Left lung (tissue), 10 donors: ENCODE measurements around the gene SLC4A9. TPM values are rescaled to one million over a fixed set of nuclear protein-coding genes. Genes with fewer than 3 reads are reported as not detected.

Experiments used
- ATAC-seq: fragments of 200-7000 bp; cut with Tn5 transposase; one replicate; pipeline ENCODE4 v1.9.1; 2020; ENCODE audit warnings: moderate library complexity
- DNase-seq, 4 donors: peaks; one replicate each; pipeline ENCODE4 v3.0.0-alpha.2; 2013 to 2020
- H3K27ac ChIP-seq, 2 donors: fragments of 200-600 bp; sonication (generic) in 1 of 2; one replicate each; pipeline versions ENCODE4 v1.5.0 to v1.8.0; 2020 to 2021
- H3K27me3 ChIP-seq, 2 donors: fragments of 200-600 bp; sonication (generic) in 1 of 2; one replicate each; pipeline versions ENCODE4 v1.5.0 to v1.8.0; 2020 to 2021
- H3K36me3 ChIP-seq, 2 donors: fragments of 200-600 bp; sonication (generic) in 1 of 2; one replicate each; pipeline versions ENCODE4 v1.5.0 to v1.8.0; 2020 to 2021
- H3K4me1 ChIP-seq, 2 donors: fragments of 200-600 bp; one replicate each; pipeline ENCODE4 v1.8.0; 2021
- H3K4me3 ChIP-seq, 2 donors: fragments of 200-600 bp; sonication (generic) in 1 of 2; one replicate each; pipeline versions ENCODE4 v1.5.0 to v1.8.0; 2020 to 2021; ENCODE audit warnings: mild to moderate bottlenecking in 1 of 2
- H3K9me3 ChIP-seq, 2 donors: fragments of 200-600 bp; sonication (generic) in 1 of 2; one replicate each; pipeline versions ENCODE4 v1.5.0 to v1.8.0; 2020 to 2021
- CTCF ChIP-seq, 2 donors: fragments of 200-600 bp; sonication (generic) in 1 of 2; IDR thresholded peaks; one replicate each; pipeline versions ENCODE4 v1.5.0 to v1.8.0; 2021; ENCODE audit warnings: antibody characterized with exemption in 2 of 2
- intact Hi-C, 2 donors: fragments of 100-400 bp; cut with DNase I; formaldehyde crosslinking; loops; one replicate each; pipeline versions ENCODE4 v1.11.2 to v1.14.2; 2022
- polyA plus RNA-seq, 6 donors: library from polyadenylated mRNA; unstranded; fragments of 120-200 nt; gene quantifications; one replicate each; pipeline ENCODE4 v1.2.1, GENCODE V29; 2013; ENCODE audit not compliant: insufficient read length in 6 of 6
- total RNA-seq, 2 donors: library from RNA; stranded (reverse); fragmentation: NEBNext Ultra II Directional; extraction: Animal tissue kit (Norgen Biotek cat#: 25700); gene quantifications; one replicate each; pipeline ENCODE4 v1.2.1, GENCODE V29; 2021
- donor health status: DM: no; HTN: yes; CAD: no.
- donor health status: DM: no; HTN: no; CAD: no.

The SLC4A9 gene
- total and polyA plus RNA-seq, 8 donors = 0.09 to 0.44 (median 0.11) TPM; not detected in 4

GRCh38 chr5:140398379-140398811 lies 38.4 kb downstream of the SLC4A9 start:
- H3K4me1 ChIP-seq = peaks cover 13% of the 10 kb centered on the region in 2 donors
- no peak for DNase-seq
- no peaks in the 10 kb centered on the region for H3K27me3 ChIP-seq
- intact Hi-C loops = no loop called here
- no peak for ATAC-seq
- no peak overlapping the region for H3K4me3 ChIP-seq
- no peaks in the 10 kb centered on the region for H3K36me3 ChIP-seq
- peak overlapping the region in 1 of 2 donors; percentile 39 for H3K27ac ChIP-seq
- no peaks in the 10 kb centered on the region for H3K9me3 ChIP-seq
- no peak for TF ChIP-seq CTCF (IDR thresholded peaks at IDR 0.05)

GRCh38 chr5:140399979-140400729 lies 40.2 kb downstream of the SLC4A9 start:
- intact Hi-C loops = no loop called here
- ATAC-seq (no peak), DNase-seq (no peak)

GRCh38 chr5:140400730-140401361 lies 40.9 kb downstream of the SLC4A9 start:
- peaks cover 0 to 7% of the 10 kb centered on the region in 2 donors for H3K36me3 ChIP-seq
- no peaks in the 10 kb centered on the region for H3K27me3 ChIP-seq
- intact Hi-C loops = no loop called here
- peaks cover 27 to 34% of the 10 kb centered on the region in 2 donors for H3K4me1 ChIP-seq
- peak overlapping the region; percentile 85 to 98 for H3K27ac ChIP-seq
- DNase-seq (peak; percentile 94 to 96 (median 95)), ATAC-seq (peak; percentile 87)
- no peaks in the 10 kb centered on the region for H3K9me3 ChIP-seq
- peak overlapping the region; percentile 82 to 96 for H3K4me3 ChIP-seq
- TF ChIP-seq CTCF (IDR thresholded peaks at IDR 0.05) = peak in 1 of 2 donors; percentile 16

More at GRCh38 chr5:140399979-140400729, 40.2 kb downstream of the SLC4A9 start:
- Histone ChIP-seq H3K9me3 (no peaks in the 10 kb centered on the region), H3K27me3 (no peaks in the 10 kb centered on the region), H3K27ac (peak overlapping the region; percentile 85 to 98), H3K4me3 (peak overlapping the region; percentile 82 to 96), H3K36me3 (no peaks in the 10 kb centered on the region), H3K4me1 (peaks cover 26 to 28% of the 10 kb centered on the region in 2 donors)
- TF ChIP-seq CTCF (IDR thresholded peaks at IDR 0.05) = no peak

DNA sequence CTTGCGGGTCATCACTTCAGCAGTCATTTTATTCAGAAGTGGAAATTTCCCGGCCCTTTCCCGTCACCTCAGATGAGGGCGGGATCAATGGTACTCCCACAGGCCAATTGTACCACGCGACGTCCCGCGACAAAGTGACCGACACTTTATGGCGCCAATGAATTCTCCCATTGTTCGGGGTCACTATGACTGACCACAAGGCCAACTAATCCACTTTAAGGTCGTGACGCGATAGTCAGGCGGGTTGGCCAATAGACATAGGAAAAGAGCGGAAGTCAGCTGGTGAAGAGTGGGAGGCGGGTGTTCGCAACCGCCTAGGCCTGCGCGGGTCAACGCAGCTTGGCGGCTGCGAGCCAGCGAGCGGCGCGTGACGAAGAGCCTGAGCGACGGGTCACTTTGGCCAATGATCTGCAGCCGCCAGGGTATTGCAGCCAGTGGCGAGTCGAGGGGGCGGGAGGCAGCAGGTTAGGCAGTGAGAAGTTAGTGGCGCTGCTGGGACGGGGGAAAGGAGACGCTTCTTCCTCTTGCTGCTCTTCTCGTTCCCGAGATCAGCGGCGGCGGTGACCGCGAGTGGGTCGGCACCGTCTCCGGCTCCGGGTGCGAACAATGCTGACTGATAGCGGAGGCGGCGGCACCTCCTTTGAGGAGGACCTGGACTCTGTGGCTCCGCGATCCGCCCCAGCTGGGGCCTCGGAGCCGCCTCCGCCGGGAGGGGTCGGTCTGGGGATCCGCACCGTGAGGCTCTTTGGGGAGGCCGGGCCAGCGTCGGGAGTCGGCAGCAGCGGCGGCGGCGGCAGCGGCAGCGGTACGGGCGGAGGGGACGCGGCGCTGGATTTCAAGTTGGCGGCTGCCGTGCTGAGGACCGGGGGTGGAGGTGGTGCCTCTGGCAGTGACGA lies 41.6 kb downstream of the SLC4A9 start, which contains the start of gene ANKHD1:
Gene ANKHD1 (plus strand): TSS at position 472 of the 896 bp plus-strand sequence. CDS start 135 bp downstream, at position 607.
- H3K36me3 ChIP-seq = peaks cover 0 to 14% of the 10 kb centered on the region in 2 donors
- peak within 1 kb of the TSS; percentile 90 to 96 for H3K4me3 ChIP-seq
- DNase-seq (peak; percentile 97 to 100 (median 100)), ATAC-seq (peak; percentile 87)
- peak in 1 of 2 donors; percentile 14 for TF ChIP-seq CTCF (IDR thresholded peaks at IDR 0.05)
- peaks cover 27 to 41% of the 10 kb centered on the region in 2 donors for H3K4me1 ChIP-seq
- H3K27ac ChIP-seq = peak within 1 kb of the TSS; percentile 90 to 98
- no peaks in the 10 kb centered on the region for H3K27me3 ChIP-seq
- no peaks in the 10 kb centered on the region for H3K9me3 ChIP-seq
- intact Hi-C loops = no loop called here
